HG03571 (cell line): ENCODE results near the gene RGS5.
"Not testable (repeated sequence)": the region's sequence is repeated elsewhere in the genome, so short reads cannot be mapped to it uniquely, and the experiment has no call there.

ENCODE experiments used
- ATAC-seq: cut with Tn5 transposase; IDR thresholded peaks from one replicate; pipeline ENCODE4 v1.9.1; 2021; ENCODE audit not compliant: unreplicated experiment

The RGS5 gene

DNA sequence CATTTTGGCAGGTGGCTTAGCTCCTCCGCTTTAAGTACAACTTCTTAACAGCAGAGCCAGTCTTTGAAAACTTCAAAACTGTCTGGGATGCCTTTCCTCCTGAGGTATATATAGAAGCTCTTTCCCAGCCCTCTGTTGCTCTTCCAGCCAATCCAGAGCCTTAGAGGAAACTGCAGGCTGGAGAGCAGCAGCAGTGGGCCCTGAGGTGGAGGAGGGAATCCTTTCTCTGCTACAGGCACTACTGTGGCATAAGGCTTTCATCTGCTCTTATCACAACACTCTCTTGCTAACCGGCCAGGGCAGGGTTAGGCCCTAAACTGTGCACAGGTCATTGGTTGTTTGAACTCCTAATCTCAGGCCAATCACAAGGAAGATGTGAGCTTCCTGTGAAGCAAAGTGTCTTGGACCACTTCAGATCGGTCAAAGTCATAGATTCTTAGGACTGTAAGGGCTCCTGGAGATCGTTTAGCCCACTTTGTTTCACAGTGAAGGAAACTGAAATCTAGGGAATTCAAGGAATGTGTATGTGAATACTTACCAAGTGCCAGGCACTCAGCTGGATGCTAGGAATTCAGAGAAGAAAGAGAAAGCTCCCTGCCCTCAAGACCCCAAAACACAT, at the start of gene RGS5:
Gene RGS5, minus strand, starts transcription at position 84 of the 619 bp plus-strand sequence. Its CDS starts 81 bp downstream, at position 3.
- no peak for ATAC-seq

- no peak for ATAC-seq
Measured at GRCh38 chr1:163250382-163250974, 47.8 kb upstream of the RGS5 start.

DNA sequence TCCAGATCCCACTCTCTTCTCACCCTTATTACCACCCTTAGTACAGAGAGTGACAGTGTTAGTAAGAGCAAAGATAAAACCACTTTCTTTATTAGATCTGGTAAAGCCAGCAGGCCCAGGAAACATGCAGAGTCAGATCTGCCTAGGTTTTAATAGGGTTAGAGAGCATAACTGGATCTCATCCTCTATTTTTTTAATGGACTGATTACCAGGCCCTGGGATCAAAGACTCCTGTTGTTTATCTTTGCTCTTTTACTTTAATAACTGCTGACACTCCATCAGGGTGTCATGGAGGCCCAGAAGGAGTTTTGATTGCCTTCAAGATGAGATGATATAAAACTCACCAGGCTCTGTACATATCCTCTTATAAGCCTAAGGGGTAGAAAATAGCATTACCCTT, 45.3 kb upstream of the RGS5 start:
- ATAC-seq: no peak

DNA sequence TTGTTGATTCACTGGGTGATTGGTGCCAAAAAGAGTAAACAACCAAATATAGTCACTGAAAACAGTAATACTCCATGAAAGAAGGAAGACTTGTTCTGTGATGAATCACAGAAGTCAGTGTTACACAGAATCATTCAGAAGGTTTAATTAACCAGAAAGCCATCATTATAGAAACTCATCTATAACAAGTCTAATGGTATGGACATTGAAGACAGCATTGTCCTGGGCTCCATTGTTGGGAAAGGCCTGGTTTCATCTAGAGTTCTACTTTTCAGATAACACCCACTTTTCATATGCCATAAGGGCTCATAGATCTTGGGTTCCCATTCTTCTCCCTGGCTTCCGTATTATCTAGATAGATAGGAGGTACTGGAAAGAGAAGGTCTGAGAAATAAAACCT, 41.9 kb upstream of the RGS5 start:
- ATAC-seq: not testable (repeated sequence)

DNA sequence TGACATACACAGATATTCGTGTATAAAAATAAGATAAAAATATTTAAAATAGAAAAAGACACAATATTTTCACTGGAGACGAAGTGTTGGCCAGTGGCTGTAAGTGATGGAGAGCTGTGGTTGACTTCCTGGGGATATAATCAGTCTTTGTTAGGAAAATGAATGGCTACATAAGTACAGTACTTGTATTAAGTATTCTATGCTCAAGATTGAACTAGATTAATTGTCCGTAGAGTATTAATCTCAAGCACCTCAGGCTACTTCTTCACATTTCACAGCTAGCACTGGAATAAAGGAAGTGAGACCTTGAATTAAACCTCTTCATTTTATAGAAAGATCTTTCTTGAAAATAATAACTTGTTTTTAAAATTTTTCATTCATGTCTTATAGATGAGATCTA, 39.0 kb upstream of the RGS5 start:
- no peak for ATAC-seq

DNA sequence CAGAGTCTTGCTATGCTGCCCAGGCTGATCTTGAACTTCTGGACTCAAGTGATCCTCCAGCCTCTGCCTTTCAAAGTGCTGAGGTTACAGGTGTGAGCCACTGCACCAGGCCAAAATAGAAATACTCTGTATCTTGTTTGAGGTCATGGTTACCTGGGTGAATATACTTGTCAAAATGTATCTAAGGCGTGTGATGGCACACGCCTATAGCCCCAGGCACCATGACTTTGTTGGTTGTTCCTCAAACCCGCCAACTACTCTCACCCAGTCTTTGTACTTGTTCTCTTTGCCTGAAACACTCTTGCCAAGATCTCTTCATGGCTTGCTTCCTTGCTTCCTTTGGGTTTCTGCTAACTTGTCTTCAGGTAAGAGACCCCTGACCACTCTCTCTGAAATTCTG, 38.0 kb upstream of the RGS5 start:
- ATAC-seq: no peak

DNA sequence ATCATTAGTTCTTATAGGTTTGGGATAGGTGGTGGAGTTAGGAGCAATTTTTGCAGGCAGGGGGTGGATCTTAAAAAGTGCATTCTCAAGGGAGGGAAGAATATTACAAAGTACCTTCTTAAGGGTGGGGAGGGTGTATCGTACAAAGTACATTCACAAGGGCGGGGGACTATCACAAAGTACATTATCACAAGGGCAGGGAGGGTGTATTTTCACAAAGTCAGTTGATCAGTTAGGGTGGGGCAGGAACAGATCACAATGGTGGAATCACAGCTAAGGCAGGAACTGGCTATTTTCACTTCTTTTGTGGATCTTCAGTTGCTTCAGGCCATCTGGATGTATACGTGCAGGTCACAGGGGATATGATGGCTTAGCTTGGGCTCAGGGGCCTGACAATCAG, 30.9 kb upstream of the RGS5 start:
- not testable (repeated sequence) for ATAC-seq

GRCh38 chr1:163231385-163231784, 28.7 kb upstream of the RGS5 start:
- no peak for ATAC-seq

DNA sequence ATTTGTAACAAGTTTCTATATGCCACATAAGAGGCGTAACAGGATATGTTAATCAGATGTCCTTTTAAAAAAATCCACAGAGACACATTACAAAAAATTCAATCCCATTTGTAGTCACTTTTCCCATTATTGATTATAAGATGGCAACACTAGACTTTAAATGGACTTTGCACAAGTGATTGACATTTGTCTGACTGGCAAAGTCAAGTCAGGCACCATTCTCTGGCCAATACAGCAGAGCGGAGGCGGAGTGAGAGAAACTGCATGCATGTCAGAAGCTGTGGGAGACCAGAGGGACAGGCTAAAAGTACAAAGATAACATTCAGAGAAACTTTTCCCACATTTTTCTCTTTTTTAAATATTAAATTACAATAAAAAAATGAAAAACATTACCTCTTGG, 28.1 kb upstream of the RGS5 start:
- no peak for ATAC-seq

- not testable (repeated sequence) for ATAC-seq
Measured at GRCh38 chr1:163228271-163228670, 25.6 kb upstream of the RGS5 start.

DNA sequence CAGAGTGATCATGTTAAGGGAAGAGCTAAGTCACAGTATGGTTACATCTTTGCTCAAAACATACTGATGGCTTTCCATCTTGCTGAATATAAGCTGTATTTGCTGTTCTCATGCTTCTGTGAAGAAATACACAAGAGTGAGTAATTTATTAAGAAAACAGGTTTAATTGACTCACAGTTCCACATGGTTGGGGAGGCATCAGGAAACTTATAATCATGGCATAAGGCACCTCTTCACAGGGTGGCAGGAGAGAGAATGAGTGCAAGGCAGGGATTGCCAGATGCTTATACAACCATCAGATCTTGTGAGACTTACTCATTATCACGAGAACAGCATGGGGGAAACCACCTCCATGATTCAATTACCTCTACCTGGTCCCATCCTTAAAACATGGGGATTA, 24.4 kb upstream of the RGS5 start:
- no peak for ATAC-seq

- no peak for ATAC-seq
Measured at GRCh38 chr1:163213626-163214025, 10.9 kb upstream of the RGS5 start.

GRCh38 chr1:163211667-163212066, 9.0 kb upstream of the RGS5 start:
- ATAC-seq: no peak

DNA sequence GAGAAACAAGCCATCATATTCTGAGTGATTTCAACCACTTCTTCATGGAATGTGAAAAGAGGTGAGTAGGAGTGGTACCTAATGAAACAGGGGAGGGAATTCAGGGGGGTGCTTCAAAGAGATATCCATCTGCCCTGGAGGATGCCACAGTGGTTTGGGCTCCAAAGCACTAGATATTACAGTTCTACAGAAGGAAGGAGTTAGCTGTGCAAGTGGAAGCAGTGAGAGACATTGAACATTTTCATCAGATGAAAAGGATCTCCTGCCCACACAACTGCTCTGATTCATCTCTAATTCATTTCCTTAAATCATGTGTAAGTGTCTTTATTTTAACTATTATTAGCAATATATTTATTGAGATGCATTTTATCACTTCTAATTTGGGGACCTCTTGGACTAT, 2.8 kb upstream of the RGS5 start:
- ATAC-seq: no peak

DNA sequence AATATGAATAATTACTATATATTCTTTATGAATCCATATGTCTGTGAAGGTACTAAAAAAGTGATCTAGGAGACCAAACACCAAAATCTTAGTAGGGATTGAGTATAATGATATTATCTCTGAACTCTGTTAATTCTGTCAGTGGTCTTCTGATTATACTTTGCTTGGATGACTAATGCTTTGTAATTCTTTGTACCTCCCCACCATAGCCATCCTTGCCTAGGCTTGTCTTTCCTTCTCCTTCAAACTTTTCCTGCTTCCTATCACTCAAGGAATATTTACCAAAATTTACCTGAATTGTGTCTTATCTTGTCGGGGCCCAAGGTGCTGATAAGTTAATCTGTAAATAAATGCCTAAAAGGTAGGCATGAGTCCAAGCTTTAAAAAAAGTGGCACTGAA, 845 bp upstream of the RGS5 start:
- ATAC-seq: no peak

- no peak for ATAC-seq
Measured at GRCh38 chr1:163201906-163202305, 810 bp downstream of the RGS5 start.

GRCh38 chr1:163197022-163197421, 5.7 kb downstream of the RGS5 start:
- no peak for ATAC-seq

- ATAC-seq: no peak
Measured at GRCh38 chr1:163196449-163196787, 6.3 kb downstream of the RGS5 start.

DNA sequence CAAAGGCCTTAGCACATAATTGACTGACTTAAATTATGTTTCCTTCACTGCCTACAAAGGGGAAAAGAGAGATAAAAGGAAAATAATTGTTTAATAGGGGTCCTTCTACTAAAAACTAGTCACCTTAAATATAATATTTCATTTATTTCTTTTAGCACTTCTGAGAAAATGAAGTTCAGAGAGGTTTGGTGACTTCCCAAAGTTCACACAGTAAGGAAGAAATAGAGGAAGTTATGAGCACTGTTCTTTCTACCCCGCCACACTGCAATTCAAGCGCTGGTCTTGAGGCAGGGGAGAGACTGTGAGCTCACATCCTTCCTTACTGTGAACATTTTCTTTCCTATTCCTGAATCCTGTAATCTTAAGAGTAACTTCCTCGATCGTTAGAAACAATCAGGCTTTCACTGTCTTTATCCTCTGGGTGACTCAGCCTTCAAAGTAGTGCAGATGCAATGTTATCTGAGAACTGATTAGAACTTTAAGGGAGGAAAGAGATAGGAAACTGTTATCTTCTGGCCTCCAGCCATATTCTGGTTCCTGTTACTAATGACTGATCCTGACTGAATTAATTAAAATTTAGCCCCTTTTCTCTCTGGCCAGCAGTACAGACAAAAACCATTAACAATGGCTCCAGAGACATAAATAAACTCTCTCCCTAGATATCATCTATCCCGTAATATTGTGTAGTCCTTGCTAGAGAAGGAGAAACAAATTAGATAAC, 6.8 kb downstream of the RGS5 start:
- ATAC-seq: no peak

- ATAC-seq: no peak
Measured at GRCh38 chr1:163191301-163191700, 11.4 kb downstream of the RGS5 start.

- no peak for ATAC-seq
Measured at GRCh38 chr1:163188947-163189346, 13.8 kb downstream of the RGS5 start.

DNA sequence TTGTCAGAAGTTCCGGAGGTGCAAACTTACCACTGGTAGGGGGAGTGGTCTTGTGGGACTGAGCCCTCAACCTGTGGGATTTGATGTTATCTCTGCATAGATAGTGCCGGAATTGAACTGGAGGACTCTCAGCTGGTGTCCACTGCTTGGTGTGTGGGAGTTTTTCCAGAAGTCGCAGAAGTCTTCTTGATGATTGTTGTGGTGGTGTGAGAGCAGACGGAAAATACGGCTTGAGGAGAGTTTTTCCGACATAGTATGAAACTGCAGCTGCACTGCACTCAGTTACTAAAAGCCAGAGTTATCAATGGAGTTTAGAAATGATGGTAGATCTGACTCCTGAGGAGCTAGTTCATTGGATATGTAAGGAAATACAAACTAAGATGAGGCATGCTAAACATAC, 14.9 kb downstream of the RGS5 start:
- no peak for ATAC-seq

- ATAC-seq: no peak
Measured at GRCh38 chr1:163186862-163187261, 15.9 kb downstream of the RGS5 start.
